Measurements from ENCODE around the gene ELOVL6. TPM values are rescaled to one million over a fixed set of nuclear protein-coding genes. Genes with fewer than 3 reads are reported as not detected.

ELOVL6 gene
- total and polyA plus RNA-seq, 2 experiments from 2014 or later = 12.8 to 18.1 TPM

- TF ChIP-seq CTCF (IDR thresholded peaks at IDR 0.05; ENCODE audit: poor library complexity) = peak; percentile 88
- TF ChIP-seq EZH2phosphoT487 (IDR thresholded peaks at IDR 0.05; ENCODE audit: low read depth, severe bottlenecking, unreplicated experiment) = no peak
- no peaks in the 10 kb centered on the region for H3K27me3 ChIP-seq
- no peaks in the 10 kb centered on the region for H3K79me2 ChIP-seq
- H3K36me3 ChIP-seq (replicated peaks; ENCODE audit: insufficient read depth, low read depth) = no peaks in the 10 kb centered on the region
- H3K9me2 ChIP-seq (replicated peaks; ENCODE audit: insufficient read depth) = no peaks in the 10 kb centered on the region
- WGBS (ENCODE audit: low lambda C conversion rate, missing lambda C conversion rate) = 14% methylated on average over 1 of the region's 1 CpG
- no peak overlapping the region for H3K4me3 ChIP-seq
- H2AFZ ChIP-seq = no peak overlapping the region
- H3K27ac ChIP-seq = no peak overlapping the region
- H4K20me1 ChIP-seq (ENCODE audit: insufficient read depth, poor library complexity, severe bottlenecking) = no peaks in the 10 kb centered on the region
- H3K4me2 ChIP-seq = no peak overlapping the region
- peak; percentile 77 for DNase-seq (ENCODE audit: low spot score)
- H3K9me3 ChIP-seq (ENCODE audit: low read depth) = no peaks in the 10 kb centered on the region
- peaks cover 7% of the 10 kb centered on the region for H3K4me1 ChIP-seq (ENCODE audit: insufficient read depth)
Measured at GRCh38 chr4:110005461-110006056, 192.9 kb downstream of the ELOVL6 start.

GRCh38 chr4:110004556-110004955 lies 193.9 kb downstream of the ELOVL6 start:
- TF ChIP-seq EZH2 (IDR thresholded peaks at IDR 0.05; ENCODE audit: borderline replicate concordance) = no peak
- no peak for TF ChIP-seq EZH2phosphoT487 (IDR thresholded peaks at IDR 0.05; ENCODE audit: low read depth, severe bottlenecking, unreplicated experiment)
- TF ChIP-seq CTCF (IDR thresholded peaks at IDR 0.05; ENCODE audit: poor library complexity) = no peak
- Histone ChIP-seq H3K79me2 (no peaks in the 10 kb centered on the region), H3K4me3 (no peak overlapping the region), H3K27ac (no peak overlapping the region), H3K9me2 (replicated peaks; ENCODE audit: insufficient read depth) (no peaks in the 10 kb centered on the region), H3K36me3 (replicated peaks; ENCODE audit: insufficient read depth, low read depth) (no peaks in the 10 kb centered on the region), H3K4me1 (ENCODE audit: insufficient read depth) (peaks cover 7% of the 10 kb centered on the region), H4K20me1 (ENCODE audit: insufficient read depth, poor library complexity, severe bottlenecking) (no peaks in the 10 kb centered on the region), H3K4me2 (no peak overlapping the region), H3K27me3 (no peaks in the 10 kb centered on the region), H3K9me3 (ENCODE audit: low read depth) (no peaks in the 10 kb centered on the region), H2AFZ (no peak overlapping the region)
- DNase-seq (ENCODE audit: low spot score) = no peak
- WGBS (ENCODE audit: low lambda C conversion rate, missing lambda C conversion rate) = 95% methylated on average over 1 of the region's 1 CpG

- H3K4me1 ChIP-seq (ENCODE audit: insufficient read depth) = peaks cover 6% of the 10 kb centered on the region
- WGBS (ENCODE audit: low lambda C conversion rate, missing lambda C conversion rate) = 52% methylated on average over 6 of the region's 6 CpGs
- no peak overlapping the region for H3K4me3 ChIP-seq
- no peaks in the 10 kb centered on the region for H3K9me2 ChIP-seq (replicated peaks; ENCODE audit: insufficient read depth)
- H3K27ac ChIP-seq = no peak overlapping the region
- no peaks in the 10 kb centered on the region for H3K9me3 ChIP-seq (ENCODE audit: low read depth)
- no peaks in the 10 kb centered on the region for H3K79me2 ChIP-seq
- no peak overlapping the region for H3K4me2 ChIP-seq
- H3K36me3 ChIP-seq (replicated peaks; ENCODE audit: insufficient read depth, low read depth) = no peaks in the 10 kb centered on the region
- no peak for TF ChIP-seq EZH2 (IDR thresholded peaks at IDR 0.05; ENCODE audit: borderline replicate concordance)
- no peak for TF ChIP-seq CTCF (IDR thresholded peaks at IDR 0.05; ENCODE audit: poor library complexity)
- no peak for TF ChIP-seq EZH2phosphoT487 (IDR thresholded peaks at IDR 0.05; ENCODE audit: low read depth, severe bottlenecking, unreplicated experiment)
- H4K20me1 ChIP-seq (ENCODE audit: insufficient read depth, poor library complexity, severe bottlenecking) = no peaks in the 10 kb centered on the region
- peak; percentile 35 for DNase-seq (ENCODE audit: low spot score)
- no peak overlapping the region for H2AFZ ChIP-seq
- no peaks in the 10 kb centered on the region for H3K27me3 ChIP-seq
Measured at GRCh38 chr4:110003401-110004187, 194.8 kb downstream of the ELOVL6 start.

Data from hepatocyte (in vitro differentiated cells).